Fibroblast of skin of left quadriceps (primary cell): ENCODE data around the gene MAP4K3.
A peak's percentile ranks its signal among the peaks of the same experiment; 100 is the strongest.
"Not testable (repeated sequence)": the region's sequence is repeated elsewhere in the genome, so short reads cannot be mapped to it uniquely, and the experiment has no call there.

Source experiments
- DNase-seq, 2 experiments: peaks; one replicate each; pipeline ENCODE4 v3.0.0-alpha.2; 2013; ENCODE audit warnings: low read depth in 2 of 2

The MAP4K3 gene

DNA sequence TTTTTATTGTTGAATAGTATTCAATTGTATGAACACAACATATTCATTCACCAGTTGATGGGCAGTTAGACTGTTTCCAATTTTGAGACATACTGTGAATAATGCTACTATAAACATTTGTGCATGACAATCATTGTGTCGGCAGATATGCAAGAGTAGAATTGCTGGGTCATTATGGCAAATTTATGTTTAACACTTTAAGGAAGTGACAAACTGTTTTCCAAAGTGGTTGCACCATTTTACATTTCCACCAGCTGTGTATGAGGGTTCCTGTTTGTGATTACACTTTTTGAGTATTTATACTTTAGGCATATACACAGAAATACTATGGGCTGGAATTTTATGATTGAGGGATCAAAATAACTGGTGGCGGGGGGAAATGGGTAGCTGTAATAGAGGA, 61.2 kb downstream of the MAP4K3 start:
- no peak for DNase-seq

DNA sequence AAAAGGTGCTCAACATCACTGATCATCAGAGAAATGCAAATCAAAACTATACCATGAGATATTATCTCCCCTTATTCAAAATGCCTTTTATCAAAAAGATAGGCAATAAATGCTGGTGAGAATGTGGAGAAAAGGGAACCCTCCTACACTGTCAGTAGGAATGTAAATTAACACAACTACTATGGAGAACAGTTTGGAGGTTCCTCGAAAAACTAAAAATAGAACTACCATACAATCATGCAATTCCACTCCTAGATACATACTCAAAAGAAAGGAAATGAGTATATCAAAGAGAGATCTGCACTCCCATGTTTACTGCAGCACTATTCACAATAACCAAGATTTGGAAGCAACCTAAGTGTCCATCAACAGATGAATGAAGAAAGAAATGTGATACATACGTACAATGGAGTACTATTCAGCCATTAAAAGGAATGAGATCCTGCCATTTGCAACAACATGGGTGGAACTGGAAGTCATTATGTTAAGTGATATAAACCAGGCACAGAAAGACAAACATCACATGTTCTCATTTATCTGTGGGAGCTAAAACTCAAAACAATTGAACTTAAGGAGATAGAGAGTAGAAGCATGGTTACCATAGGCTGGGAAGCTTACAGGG, 63.8 kb downstream of the MAP4K3 start:
- DNase-seq, result no peak

DNA sequence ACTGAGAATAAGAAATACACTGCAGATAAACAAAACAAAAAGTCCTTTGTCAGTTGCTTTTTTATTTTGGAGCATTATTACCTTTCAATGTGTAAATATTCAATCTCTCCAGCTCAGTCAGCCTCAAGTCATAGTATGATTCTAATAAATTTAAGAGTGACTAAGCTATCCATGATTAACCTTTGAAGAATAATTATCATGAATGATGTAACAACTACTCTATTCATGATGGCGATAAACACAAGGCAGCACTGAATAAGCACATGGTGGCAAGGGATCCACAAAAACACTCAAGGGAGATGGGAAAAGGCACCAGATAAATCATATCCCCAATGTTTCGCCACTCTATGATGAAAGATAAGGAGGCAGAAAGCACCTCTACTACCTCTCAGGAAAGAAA, 67.0 kb downstream of the MAP4K3 start:
- DNase-seq, result no peak

DNA sequence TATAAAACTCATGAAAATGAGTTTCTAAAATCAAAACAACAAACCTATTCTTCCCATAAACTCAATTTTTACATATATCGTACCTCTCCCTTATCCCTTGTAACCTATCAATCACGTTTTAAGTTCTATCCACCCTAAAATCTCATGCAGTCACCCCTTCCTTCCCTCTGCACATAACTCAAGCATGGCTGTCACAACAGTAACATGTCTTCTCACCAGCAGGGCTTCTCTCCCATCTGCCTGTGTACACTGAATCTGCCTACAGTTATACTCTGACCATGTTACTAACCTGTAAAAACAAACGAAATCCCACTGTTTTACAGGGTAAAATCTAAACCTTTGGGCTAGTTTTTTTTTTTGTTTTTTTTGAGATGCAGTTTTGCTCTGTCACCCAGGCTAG, 68.2 kb downstream of the MAP4K3 start:
- no peak for DNase-seq

- DNase-seq, result no peak
Observed at GRCh38 chr2:39368376-39368775, 68.7 kb downstream of the MAP4K3 start.

DNA sequence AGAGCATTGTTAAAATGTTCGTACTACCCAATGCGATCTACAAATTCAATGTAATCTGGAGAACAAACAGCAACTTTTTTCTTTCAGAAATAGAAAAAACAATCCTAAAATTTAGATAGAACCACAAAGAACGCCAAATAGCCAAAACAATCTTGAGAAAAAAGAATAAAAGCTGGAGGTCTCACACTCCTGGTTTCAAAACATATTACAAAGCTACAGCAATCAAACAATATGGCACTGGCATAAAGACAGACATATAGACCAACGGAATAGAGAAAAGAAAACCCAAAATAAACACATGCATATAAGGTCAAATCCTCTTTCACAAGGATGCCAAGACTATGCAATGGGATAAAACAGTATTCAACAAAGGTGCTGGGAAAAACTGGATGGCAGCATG, 74.5 kb downstream of the MAP4K3 start:
- no peak for DNase-seq

- no peak for DNase-seq
Observed at GRCh38 chr2:39361511-39361910, 75.6 kb downstream of the MAP4K3 start.

- not testable (repeated sequence) for DNase-seq
Observed at GRCh38 chr2:39360342-39360741, 76.7 kb downstream of the MAP4K3 start.

DNA sequence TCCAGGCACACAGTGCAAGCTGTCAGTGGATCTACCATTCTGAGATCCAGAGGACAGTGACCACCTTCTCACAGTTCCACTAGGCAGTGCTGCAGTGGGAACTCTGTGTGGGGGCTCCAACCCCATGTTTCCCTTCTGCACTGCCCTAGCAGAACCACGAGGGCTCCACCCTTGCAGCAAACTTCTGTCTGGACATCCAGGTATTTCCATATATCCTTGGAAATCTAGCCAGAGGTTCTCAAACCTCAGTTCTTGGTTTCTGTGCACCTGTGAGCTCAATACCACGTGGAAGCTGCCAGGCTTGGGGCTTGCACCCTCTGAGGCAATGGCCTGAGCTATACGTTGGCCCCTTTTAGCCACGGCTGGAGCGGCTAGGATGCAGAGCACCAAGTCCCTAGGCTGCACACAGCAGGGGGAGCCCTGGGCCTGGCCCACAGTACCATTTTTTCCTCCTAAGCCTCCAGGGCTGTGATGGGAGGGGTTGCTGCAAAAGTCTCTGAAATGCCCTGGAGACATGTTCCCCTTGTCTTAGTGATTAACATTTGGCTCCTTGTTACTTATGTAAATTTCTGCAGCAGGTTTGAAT, 77.5 kb downstream of the MAP4K3 start:
- DNase-seq, result no peak

DNA sequence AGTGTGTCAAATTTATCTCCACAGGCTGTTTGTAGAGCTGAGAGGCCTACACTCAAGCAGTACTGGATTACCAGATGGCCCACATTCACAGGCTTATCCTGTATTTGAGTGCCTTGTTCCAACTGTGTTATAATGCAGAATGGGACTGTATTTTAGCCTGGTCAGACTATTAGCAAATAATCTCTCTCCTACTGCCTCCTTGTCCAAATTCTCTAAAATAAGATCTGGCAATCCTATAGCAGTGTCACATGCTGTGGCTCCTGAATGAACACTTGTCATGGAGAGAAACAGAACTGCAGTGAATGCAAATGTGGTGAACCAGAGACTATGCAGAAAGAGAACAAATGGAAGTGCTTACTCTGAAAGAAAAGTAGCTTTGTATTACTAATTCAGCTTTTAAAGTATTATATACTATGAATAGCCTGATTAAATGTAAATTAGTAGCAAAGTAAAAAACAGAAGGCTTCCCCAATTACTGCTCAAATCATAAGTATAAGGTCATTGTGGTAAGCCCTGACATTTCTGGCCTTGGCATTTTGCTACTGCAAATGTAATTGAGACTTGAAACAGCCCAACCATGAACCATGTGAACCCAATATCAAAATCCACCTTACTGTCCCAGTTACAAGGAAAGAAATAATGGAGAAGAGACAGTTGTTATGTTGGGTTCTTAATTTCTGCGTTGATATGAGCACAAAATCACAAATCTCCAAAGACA, 80.0 kb downstream of the MAP4K3 start:
- no peak for DNase-seq

- no peak for DNase-seq
Observed at GRCh38 chr2:39350658-39351057, 86.4 kb downstream of the MAP4K3 start.

DNA sequence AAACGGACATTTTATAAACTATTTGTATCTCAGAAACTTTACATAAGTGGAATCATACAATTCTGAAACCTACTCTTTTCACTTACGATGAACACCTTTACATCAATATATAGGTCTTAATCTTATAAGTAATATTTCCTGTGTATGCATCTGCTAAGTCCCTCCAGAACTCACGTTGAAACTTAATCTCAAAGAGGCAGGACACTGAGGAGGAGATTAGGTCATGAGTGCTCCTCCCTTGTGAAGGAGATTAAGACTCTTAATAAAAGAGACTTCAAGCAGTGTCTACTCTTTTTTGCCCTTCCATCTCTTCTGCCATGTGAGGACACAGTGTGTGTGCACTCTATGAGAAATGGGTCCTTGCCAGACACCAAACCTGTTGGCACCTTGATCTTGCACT, 98.6 kb downstream of the MAP4K3 start:
- no peak for DNase-seq

DNA sequence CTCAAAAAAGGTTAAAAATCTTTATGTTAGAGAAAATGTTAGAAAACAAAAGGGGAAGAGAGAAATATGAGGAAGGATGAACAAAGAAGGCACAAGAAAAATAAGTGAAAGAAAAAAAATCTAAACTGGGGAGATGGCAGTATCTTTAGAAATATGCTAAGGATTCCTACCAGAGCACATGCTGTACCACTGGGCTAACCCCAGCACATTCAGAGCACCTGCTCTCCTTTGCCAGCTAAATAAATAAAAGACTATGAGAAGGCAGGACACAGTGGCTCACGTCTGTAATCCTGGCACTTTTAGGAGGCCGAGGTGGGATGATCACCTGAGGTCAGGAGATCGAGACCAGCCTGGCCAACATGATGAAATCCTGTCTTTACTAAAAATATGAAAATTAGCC, 101.2 kb downstream of the MAP4K3 start:
- no peak for DNase-seq

DNA sequence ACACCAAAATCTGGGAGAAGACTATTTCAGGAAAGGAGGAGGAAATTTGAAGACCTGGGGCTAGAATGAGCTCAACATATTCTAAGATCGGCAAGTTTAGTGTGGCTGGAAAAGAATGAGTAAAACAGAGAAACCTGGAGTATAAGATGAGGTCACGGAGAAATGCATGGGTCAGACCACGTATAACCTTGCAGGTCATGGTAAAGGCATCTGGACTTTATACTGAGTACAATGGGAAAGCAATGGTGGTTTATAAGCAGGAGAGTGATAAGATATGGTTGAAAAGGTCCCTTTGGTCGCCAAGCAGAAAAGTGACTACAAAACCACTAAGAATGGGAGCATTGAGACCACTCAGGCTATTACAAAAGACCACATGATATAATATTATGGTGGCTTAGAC, 102.1 kb downstream of the MAP4K3 start:
- no peak for DNase-seq

DNA sequence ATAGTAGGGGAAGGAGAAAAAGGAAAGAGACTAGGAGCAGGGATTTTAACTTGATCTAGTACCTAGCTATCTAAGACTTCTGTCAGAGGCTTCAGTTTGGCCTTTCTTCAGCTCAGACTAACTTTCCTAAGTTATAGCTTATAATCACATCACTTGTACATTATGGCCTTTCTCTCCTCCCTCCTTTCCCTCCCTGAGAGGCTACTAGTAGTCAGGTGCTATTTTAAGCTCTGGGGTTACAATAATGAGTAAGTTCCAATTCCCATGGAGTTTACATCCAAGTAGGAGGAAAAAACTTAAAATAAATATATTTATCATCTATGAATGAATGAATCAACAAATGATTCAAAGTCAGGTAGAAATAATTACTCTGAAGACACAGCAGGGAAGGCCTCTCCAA, 102.6 kb downstream of the MAP4K3 start:
- no peak for DNase-seq

GRCh38 chr2:39326644-39327043, 110.4 kb downstream of the MAP4K3 start:
- no peak for DNase-seq

- peak in 1 of 2 experiments; percentile 6 for DNase-seq
Observed at GRCh38 chr2:39325966-39326365, 111.1 kb downstream of the MAP4K3 start.

- not testable (repeated sequence) for DNase-seq
Observed at GRCh38 chr2:39321056-39322035, 115.7 kb downstream of the MAP4K3 start.

GRCh38 chr2:39320162-39320561, 116.9 kb downstream of the MAP4K3 start:
- DNase-seq, result no peak

DNA sequence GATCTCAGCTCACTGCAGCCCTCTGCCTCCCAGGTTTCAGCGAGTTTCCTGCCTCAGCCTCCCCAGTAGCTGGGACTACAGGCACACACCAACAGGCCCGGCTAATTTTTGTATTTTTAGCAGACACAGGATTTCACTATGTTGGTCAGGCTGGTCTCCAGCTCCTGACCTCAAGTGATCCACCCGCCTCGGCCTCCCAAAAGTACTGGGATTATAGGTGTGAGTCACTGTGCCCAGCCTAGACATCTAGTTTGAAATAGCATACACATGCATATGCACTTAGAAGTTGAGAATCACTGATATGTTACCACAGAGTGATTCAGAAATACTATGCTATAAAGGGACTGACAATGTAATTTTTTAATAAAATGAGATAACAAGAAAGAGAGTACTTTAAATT, 123.5 kb downstream of the MAP4K3 start:
- DNase-seq, result peak in 1 of 2 experiments; percentile 9

DNA sequence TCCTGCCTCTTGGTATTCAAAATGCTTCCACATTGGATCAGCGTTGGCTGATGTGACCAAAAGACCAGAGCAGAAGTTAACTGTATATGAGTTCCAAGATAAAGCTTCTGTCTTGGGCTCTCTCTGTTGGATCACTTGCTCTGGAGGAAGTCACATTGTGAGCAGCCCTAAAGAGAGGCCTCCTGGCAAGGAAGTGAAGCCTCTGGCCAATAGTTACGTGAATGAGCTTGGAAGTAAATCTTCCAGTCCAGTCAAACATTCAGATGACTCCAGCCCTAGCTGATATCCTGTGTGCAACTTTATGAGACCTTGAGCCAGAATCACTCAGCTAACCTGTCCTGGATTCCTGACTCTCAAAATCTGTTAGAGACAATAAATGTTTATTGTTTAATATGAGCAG, 125.6 kb downstream of the MAP4K3 start:
- no peak for DNase-seq

GRCh38 chr2:39308778-39309177, 128.3 kb downstream of the MAP4K3 start:
- no peak for DNase-seq
